ENCODE results near the gene ST6GALNAC1. TPM values are rescaled to one million over a fixed set of nuclear protein-coding genes. Genes with fewer than 3 reads are reported as not detected.

Gene ST6GALNAC1
- total and polyA plus RNA-seq, 8 donors: 28.0 to 257 (median 62.4) TPM

DNA sequence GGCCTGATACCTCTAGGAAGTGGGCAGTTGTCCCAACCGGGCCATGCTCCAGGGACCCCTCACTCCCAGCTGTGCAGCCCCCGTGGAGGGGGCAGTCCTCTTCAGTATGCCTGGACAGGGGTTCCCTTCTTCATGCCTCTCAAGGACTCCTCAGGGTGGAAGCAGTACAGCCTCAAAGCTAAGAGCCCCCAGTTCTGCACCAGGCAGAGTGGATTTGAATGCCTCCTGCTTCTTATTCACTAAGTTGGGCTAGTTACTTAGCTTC, 23.9 kb upstream of the ST6GALNAC1 start:
- no peak overlapping the region for H3K4me3 ChIP-seq
- no peaks in the 10 kb centered on the region for H3K9me3 ChIP-seq
- no peak for TF ChIP-seq POLR2AphosphoS5 (IDR thresholded peaks at IDR 0.05)
- TF ChIP-seq EP300 (IDR thresholded peaks at IDR 0.05): no peak
- TF ChIP-seq, protein P1, sequence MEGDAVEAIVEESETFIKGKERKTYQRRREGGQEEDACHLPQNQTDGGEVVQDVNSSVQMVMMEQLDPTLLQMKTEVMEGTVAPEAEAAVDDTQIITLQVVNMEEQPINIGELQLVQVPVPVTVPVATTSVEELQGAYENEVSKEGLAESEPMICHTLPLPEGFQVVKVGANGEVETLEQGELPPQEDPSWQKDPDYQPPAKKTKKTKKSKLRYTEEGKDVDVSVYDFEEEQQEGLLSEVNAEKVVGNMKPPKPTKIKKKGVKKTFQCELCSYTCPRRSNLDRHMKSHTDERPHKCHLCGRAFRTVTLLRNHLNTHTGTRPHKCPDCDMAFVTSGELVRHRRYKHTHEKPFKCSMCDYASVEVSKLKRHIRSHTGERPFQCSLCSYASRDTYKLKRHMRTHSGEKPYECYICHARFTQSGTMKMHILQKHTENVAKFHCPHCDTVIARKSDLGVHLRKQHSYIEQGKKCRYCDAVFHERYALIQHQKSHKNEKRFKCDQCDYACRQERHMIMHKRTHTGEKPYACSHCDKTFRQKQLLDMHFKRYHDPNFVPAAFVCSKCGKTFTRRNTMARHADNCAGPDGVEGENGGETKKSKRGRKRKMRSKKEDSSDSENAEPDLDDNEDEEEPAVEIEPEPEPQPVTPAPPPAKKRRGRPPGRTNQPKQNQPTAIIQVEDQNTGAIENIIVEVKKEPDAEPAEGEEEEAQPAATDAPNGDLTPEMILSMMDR (IDR thresholded peaks at IDR 0.05): no peak
- TF ChIP-seq POLR2A (IDR thresholded peaks at IDR 0.05): no peak
- H3K27me3 ChIP-seq: no peaks in the 10 kb centered on the region
- H3K27ac ChIP-seq: no peak overlapping the region
- no peaks in the 10 kb centered on the region for H3K36me3 ChIP-seq
- peaks cover 10 to 36% (median 21%) of the 10 kb centered on the region in 4 donors for H3K4me1 ChIP-seq
- WGBS, 5 donors: 70 to 78% (median 72%) methylated on average over 2 of the region's 2 CpGs
- no peak for DNase-seq
- intact Hi-C loops (cut with DNase I; ENCODE audit: low total_unique reads): no loop called here

- no peak for DNase-seq
Measured at GRCh38 chr17:76660656-76661042, 17.1 kb upstream of the ST6GALNAC1 start.

GRCh38 chr17:76659928-76660655, 16.5 kb upstream of the ST6GALNAC1 start:
- intact Hi-C loops (cut with DNase I; ENCODE audit: low total_unique reads): no loop called here
- no peaks in the 10 kb centered on the region for H3K27me3 ChIP-seq
- H3K9me3 ChIP-seq: no peaks in the 10 kb centered on the region
- no peak for TF ChIP-seq EP300 (IDR thresholded peaks at IDR 0.05)
- TF ChIP-seq, protein P1 (IDR thresholded peaks at IDR 0.05): no peak
- no peak for TF ChIP-seq POLR2A (IDR thresholded peaks at IDR 0.05)
- no peak for TF ChIP-seq POLR2AphosphoS5 (IDR thresholded peaks at IDR 0.05)
- peaks cover 11 to 25% (median 19%) of the 10 kb centered on the region in 4 donors for H3K4me1 ChIP-seq
- H3K27ac ChIP-seq: peak overlapping the region in 2 of 5 donors; percentile 22 to 62
- peak in 1 of 2 donors; percentile 57 for DNase-seq
- WGBS, 5 donors: 23 to 34% (median 31%) methylated on average over 13 of the region's 13 CpGs
- H3K36me3 ChIP-seq: no peaks in the 10 kb centered on the region
- H3K4me3 ChIP-seq: no peak overlapping the region

More at GRCh38 chr17:76660656-76661042, 17.1 kb upstream of the ST6GALNAC1 start:
- H3K9me3 ChIP-seq: no peaks in the 10 kb centered on the region
- no peak overlapping the region for H3K4me3 ChIP-seq
- no peaks in the 10 kb centered on the region for H3K36me3 ChIP-seq
- intact Hi-C loops (cut with DNase I; ENCODE audit: low total_unique reads): no loop called here
- H3K27ac ChIP-seq: peak overlapping the region in 2 of 5 donors; percentile 22 to 62
- H3K4me1 ChIP-seq: peaks cover 11 to 25% (median 19%) of the 10 kb centered on the region in 4 donors
- TF ChIP-seq POLR2A (IDR thresholded peaks at IDR 0.05): no peak
- TF ChIP-seq POLR2AphosphoS5 (IDR thresholded peaks at IDR 0.05): no peak
- no peak for TF ChIP-seq EP300 (IDR thresholded peaks at IDR 0.05)
- TF ChIP-seq, protein P1 (IDR thresholded peaks at IDR 0.05): no peak
- WGBS, 5 donors: 26 to 47% (median 44%) methylated on average over 3 of the region's 3 CpGs
- H3K27me3 ChIP-seq: no peaks in the 10 kb centered on the region

DNA sequence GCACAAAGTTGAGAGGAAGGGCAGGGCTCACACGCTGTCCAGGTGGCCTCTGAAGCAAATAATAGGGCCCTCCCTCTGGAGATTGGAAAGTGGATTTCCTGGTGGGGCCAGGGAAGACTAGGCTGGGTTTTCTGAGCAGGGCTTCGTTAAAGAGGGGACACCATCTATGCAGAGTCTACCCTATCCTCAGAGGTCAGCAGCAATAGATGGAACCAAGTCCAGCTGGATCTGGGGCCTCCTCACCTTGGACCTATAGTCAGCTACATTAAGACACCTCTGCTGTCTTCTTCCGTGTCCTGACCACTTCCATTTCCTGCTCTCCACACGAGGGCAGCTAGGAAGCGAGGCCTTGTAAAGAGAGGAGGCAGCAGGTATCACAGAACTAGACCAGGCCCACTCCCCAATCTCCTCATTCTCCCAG, 14.7 kb upstream of the ST6GALNAC1 start:
- Histone ChIP-seq H3K9me3 (no peaks in the 10 kb centered on the region), H3K4me1 (peaks cover 11 to 25% (median 19%) of the 10 kb centered on the region in 4 donors), H3K27me3 (no peaks in the 10 kb centered on the region), H3K4me3 (no peak overlapping the region), H3K27ac (no peak overlapping the region), H3K36me3 (no peaks in the 10 kb centered on the region)
- DNase-seq: no peak
- TF ChIP-seq POLR2AphosphoS5 (IDR thresholded peaks at IDR 0.05) (no peak), POLR2A (IDR thresholded peaks at IDR 0.05) (no peak), EP300 (IDR thresholded peaks at IDR 0.05) (no peak)
- TF ChIP-seq, protein P1 (IDR thresholded peaks at IDR 0.05): no peak
- 59 to 78% (median 72%) methylated on average over 5 of the region's 5 CpGs for WGBS, 5 donors
- intact Hi-C loops (cut with DNase I; ENCODE audit: low total_unique reads): no loop called here
